PC-3 (cell line): Measurements from ENCODE around the gene BRD3.

Source experiments
- EZH2 ChIP-seq: fragments of 300-600 bp; sonication (generic); IDR thresholded peaks from one replicate; pipeline ENCODE4 v1.6.1; 2017; ENCODE audit warnings: antibody characterized with exemption, mild to moderate bottlenecking, low read length; ENCODE audit not compliant: unreplicated experiment
- TF ChIP-seq, protein P1 (sequence below): fragments of 300-600 bp; sonication (generic); conservative IDR thresholded peaks from 2 replicates; pipeline ENCODE4 v1.5.1; 2017; ENCODE audit warnings: antibody characterized with exemption, low read depth, mild to moderate bottlenecking, low read length

GRCh38 chr9:133981958-133982681, 85.7 kb downstream of the BRD3 start:
- TF ChIP-seq, protein P1, sequence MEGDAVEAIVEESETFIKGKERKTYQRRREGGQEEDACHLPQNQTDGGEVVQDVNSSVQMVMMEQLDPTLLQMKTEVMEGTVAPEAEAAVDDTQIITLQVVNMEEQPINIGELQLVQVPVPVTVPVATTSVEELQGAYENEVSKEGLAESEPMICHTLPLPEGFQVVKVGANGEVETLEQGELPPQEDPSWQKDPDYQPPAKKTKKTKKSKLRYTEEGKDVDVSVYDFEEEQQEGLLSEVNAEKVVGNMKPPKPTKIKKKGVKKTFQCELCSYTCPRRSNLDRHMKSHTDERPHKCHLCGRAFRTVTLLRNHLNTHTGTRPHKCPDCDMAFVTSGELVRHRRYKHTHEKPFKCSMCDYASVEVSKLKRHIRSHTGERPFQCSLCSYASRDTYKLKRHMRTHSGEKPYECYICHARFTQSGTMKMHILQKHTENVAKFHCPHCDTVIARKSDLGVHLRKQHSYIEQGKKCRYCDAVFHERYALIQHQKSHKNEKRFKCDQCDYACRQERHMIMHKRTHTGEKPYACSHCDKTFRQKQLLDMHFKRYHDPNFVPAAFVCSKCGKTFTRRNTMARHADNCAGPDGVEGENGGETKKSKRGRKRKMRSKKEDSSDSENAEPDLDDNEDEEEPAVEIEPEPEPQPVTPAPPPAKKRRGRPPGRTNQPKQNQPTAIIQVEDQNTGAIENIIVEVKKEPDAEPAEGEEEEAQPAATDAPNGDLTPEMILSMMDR: no peak
- no peak for TF ChIP-seq EZH2
